AG09309 (cell line): ENCODE measurements around the gene DUSP10.

Experiments used
- DNase-seq: peaks from one replicate; pipeline ENCODE4 v3.0.0-alpha.2; 2010; ENCODE audit warnings: low read depth
- H3K4me3 ChIP-seq: 2 replicates; pipeline ENCODE4 v1.5.1; 2011; ENCODE audit warnings: mild to moderate bottlenecking, low read depth, low read length, moderate library complexity; ENCODE audit not compliant: control insufficient read depth
- CTCF ChIP-seq: IDR thresholded peaks from 2 replicates; pipeline ENCODE4 v1.5.1; 2011; ENCODE audit warnings: mild to moderate bottlenecking, low read depth, low read length, inconsistent platforms; ENCODE audit not compliant: insufficient read depth, control insufficient read depth; ENCODE audit errors: missing control alignments

DUSP10 gene

GRCh38 chr1:221777431-221778072 is 35.7 kb upstream of the DUSP10 start:
- H3K4me3 ChIP-seq: no peak overlapping the region
- TF ChIP-seq CTCF: no peak
- DNase-seq: no peak

GRCh38 chr1:221776495-221777301 is 34.8 kb upstream of the DUSP10 start:
- no peak overlapping the region for H3K4me3 ChIP-seq
- DNase-seq: no peak
- no peak for TF ChIP-seq CTCF

GRCh38 chr1:221775206-221775605 is 33.3 kb upstream of the DUSP10 start:
- no peak for DNase-seq
- no peak overlapping the region for H3K4me3 ChIP-seq

GRCh38 chr1:221774054-221774842 is 32.4 kb upstream of the DUSP10 start:
- H3K4me3 ChIP-seq: no peak overlapping the region
- DNase-seq: no peak
- no peak for TF ChIP-seq CTCF

More at GRCh38 chr1:221775206-221775605, 33.3 kb upstream of the DUSP10 start:
- no peak for TF ChIP-seq CTCF

- no peak overlapping the region for H3K4me3 ChIP-seq
- DNase-seq: no peak
- no peak for TF ChIP-seq CTCF
Measured at GRCh38 chr1:221773383-221773782, 31.5 kb upstream of the DUSP10 start.

GRCh38 chr1:221772117-221772516 is 30.2 kb upstream of the DUSP10 start:
- H3K4me3 ChIP-seq: no peak overlapping the region
- TF ChIP-seq CTCF: no peak
- peak; percentile 4 for DNase-seq
